Gastrocnemius medialis (tissue), 4 donors: ENCODE results near the gene PPIL4. TPM values are rescaled to one million over a fixed set of nuclear protein-coding genes. Genes with fewer than 3 reads are reported as not detected.

ENCODE experiments used
- ATAC-seq, 2 donors: fragments of 150-250 bp; one replicate each; pipeline ENCODE4 v1.9.1; 2016
- DNase-seq, 2 donors: peaks; one replicate each; pipeline ENCODE4 v3.0.0-alpha.2; 2019
- H3K27ac ChIP-seq, 4 donors: fragments of 200-600 bp; sonication (generic); 1 replicate in 1 of 4; 2 replicates in 3 of 4; pipeline ENCODE4 v1.5.1; 2016 to 2018; ENCODE audit warnings: mild to moderate bottlenecking in 2 of 4, moderate library complexity in 1 of 4
- H3K27me3 ChIP-seq, 3 donors: fragments of 200-600 bp; sonication (generic) in 2 of 3; 1 replicate in 1 of 3; 2 replicates in 2 of 3; pipeline versions ENCODE4 v1.5.1 to v1.6.0; 2016 to 2019; ENCODE audit warnings: mild to moderate bottlenecking in 1 of 3, moderate library complexity in 1 of 3
- H3K36me3 ChIP-seq, 2 donors: fragments of 200-600 bp; sonication (generic) in 1 of 2; one replicate each; pipeline ENCODE4 v1.5.1; 2017 to 2018
- H3K4me1 ChIP-seq, 2 donors: fragments of 200-600 bp; sonication (generic) in 1 of 2; one replicate each; pipeline ENCODE4 v1.5.1; 2016 to 2017; ENCODE audit warnings: mild to moderate bottlenecking in 2 of 2
- H3K4me3 ChIP-seq, 4 donors: fragments of 200-600 bp; sonication (generic) in 3 of 4; 1 replicate in 1 of 4; 2 replicates in 3 of 4; pipeline ENCODE4 v1.5.1; 2016 to 2019; ENCODE audit warnings: mild to moderate bottlenecking in 2 of 4
- H3K9me3 ChIP-seq, 3 donors: fragments of 200-600 bp; sonication (generic) in 2 of 3; 1 replicate in 1 of 3; 2 replicates in 2 of 3; pipeline ENCODE4 v1.5.1; 2016 to 2019
- CTCF ChIP-seq, 5 experiments: fragments of 450-650 bp in 3 of 5; fragments of 200-600 bp in 2 of 5; sonication (generic) in 2 of 5; IDR thresholded peaks in 4 of 5; conservative IDR thresholded peaks in 1 of 5; 1 replicate in 4 of 5; 2 replicates in 1 of 5; pipeline ENCODE4 v1.5.1; 2016 to 2019; ENCODE audit warnings: antibody characterized with exemption in 5 of 5, mild to moderate bottlenecking in 3 of 5, moderate library complexity in 3 of 5
- POLR2A ChIP-seq, 2 donors: fragments of 450-650 bp; IDR thresholded peaks; one replicate each; pipeline ENCODE4 v1.6.1; 2017; ENCODE audit warnings: antibody characterized with exemption in 2 of 2, mild to moderate bottlenecking in 2 of 2, moderate library complexity in 2 of 2
- in situ Hi-C, 4 donors: fragments of 200-750 bp; cut with MboI; loops; one replicate each; pipeline versions ENCODE4 v1.15.0 to v1.8.0; 2017; ENCODE audit warnings: low sequenced_read_pairs in 4 of 4
- intact Hi-C: fragments of 100-400 bp; cut with DNase I; formaldehyde crosslinking; loops from one replicate; pipeline ENCODE4 v1.15.1; 2023; ENCODE audit warnings: low total_unique reads
- total RNA-seq, 4 donors: library from RNA; depleted of rRNA; stranded (reverse); fragments of >200 nt; gene quantifications; one replicate each; pipeline versions ENCODE4 v1.1.0 to v1.2.3, GENCODE V29; 2016

Gene PPIL4
- total RNA-seq, 4 donors from 2014 or later, result 14.9 to 26.2 (median 18.5) TPM

- TF ChIP-seq POLR2A (IDR thresholded peaks at IDR 0.05), result no peak
- DNase-seq (no peak), ATAC-seq (peak; percentile 6 to 15)
- peak overlapping the region; percentile 79 to 100 (median 97) for H3K4me3 ChIP-seq
- H3K27me3 ChIP-seq, result no peaks in the 10 kb centered on the region
- H3K36me3 ChIP-seq, result peaks cover 0 to 12% of the 10 kb centered on the region in 2 donors
- peak overlapping the region; percentile 87 to 100 (median 98) for H3K27ac ChIP-seq
- H3K4me1 ChIP-seq, result peaks cover 22 to 31% of the 10 kb centered on the region in 2 donors
- no peaks in the 10 kb centered on the region for H3K9me3 ChIP-seq
- in situ Hi-C loops, result no loop called here
- intact Hi-C loops, result loop anchor here (2.0 to 10.0 kb wide), 2 partner anchors 104 to 350 kb away; partner anchors contain the start of genes KATNA1 and RAET1E
These were observed 1.1 kb downstream of the PPIL4 start for GRCh38 chr6:149544646-149545257.

GRCh38 chr6:149541139-149541538, 4.7 kb downstream of the PPIL4 start:
- H3K4me3 ChIP-seq, result no peak overlapping the region
- DNase-seq (no peak), ATAC-seq (no peak)
- in situ Hi-C loops, result no loop called here
- intact Hi-C loops, result loop anchor here (10.0 kb wide), 1 partner anchor 354 kb away; the partner anchor contains the start of gene RAET1E
- H3K4me1 ChIP-seq, result peaks cover 16 to 27% of the 10 kb centered on the region in 2 donors
- no peaks in the 10 kb centered on the region for H3K9me3 ChIP-seq
- H3K27me3 ChIP-seq, result no peaks in the 10 kb centered on the region
- peaks cover 0 to 40% of the 10 kb centered on the region in 2 donors for H3K36me3 ChIP-seq
- TF ChIP-seq CTCF (IDR thresholded peaks at IDR 0.05 in 4 of 5, conservative IDR thresholded peaks at IDR 0.05 in 1 of 5) (no peak), POLR2A (IDR thresholded peaks at IDR 0.05) (no peak)
- no peak overlapping the region for H3K27ac ChIP-seq

- ATAC-seq (no peak), DNase-seq (no peak)
- Histone ChIP-seq H3K4me3 (no peak overlapping the region), H3K27ac (no peak overlapping the region), H3K4me1 (no peaks in the 10 kb centered on the region), H3K27me3 (no peaks in the 10 kb centered on the region), H3K9me3 (no peaks in the 10 kb centered on the region), H3K36me3 (peaks cover 2 to 87% of the 10 kb centered on the region in 2 donors)
- no peak for TF ChIP-seq CTCF (IDR thresholded peaks at IDR 0.05 in 4 of 5, conservative IDR thresholded peaks at IDR 0.05 in 1 of 5)
- TF ChIP-seq POLR2A (IDR thresholded peaks at IDR 0.05), result no peak
- in situ Hi-C loops, result no loop called here
- intact Hi-C loops, result no loop called here
These were observed 11.1 kb downstream of the PPIL4 start for GRCh38 chr6:149534742-149535141.

GRCh38 chr6:149529650-149530049, 16.2 kb downstream of the PPIL4 start:
- Histone ChIP-seq H3K4me3 (no peak overlapping the region), H3K27me3 (no peaks in the 10 kb centered on the region), H3K27ac (no peak overlapping the region), H3K36me3 (peaks cover 0 to 79% of the 10 kb centered on the region in 2 donors), H3K4me1 (no peaks in the 10 kb centered on the region), H3K9me3 (no peaks in the 10 kb centered on the region)
- TF ChIP-seq CTCF (IDR thresholded peaks at IDR 0.05 in 4 of 5, conservative IDR thresholded peaks at IDR 0.05 in 1 of 5), result no peak
- TF ChIP-seq POLR2A (IDR thresholded peaks at IDR 0.05), result no peak
- DNase-seq (no peak), ATAC-seq (no peak)
- intact Hi-C loops (no loop called here), in situ Hi-C loops (no loop called here)

DNA sequence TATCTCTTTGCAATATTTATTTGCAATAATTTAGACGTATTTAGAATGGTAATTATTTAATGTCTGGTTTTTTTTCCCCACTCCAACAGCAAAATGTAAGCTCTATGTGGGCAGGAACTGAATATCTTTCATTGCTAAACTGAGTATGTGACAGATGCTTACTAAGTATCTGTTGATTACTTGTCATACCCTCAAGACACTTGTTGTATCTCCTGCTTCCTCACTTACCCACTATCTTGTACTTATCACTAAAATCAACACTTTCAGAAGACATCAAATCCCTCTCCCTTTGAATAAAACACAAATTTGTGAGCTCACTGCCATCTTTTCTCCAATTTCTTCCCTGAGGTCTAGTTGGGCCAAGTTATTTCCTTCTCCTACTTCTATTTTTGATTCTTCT, 30.3 kb downstream of the PPIL4 start:
- intact Hi-C loops (loop anchor here (5.0 kb wide), 3 partner anchors 58 to 433 kb away; no protein-coding TSS in a partner anchor), in situ Hi-C loops (loop anchor here in 1 of 4 donors (10.0 kb wide), 1 partner anchor 491 kb away; no protein-coding TSS in a partner anchor)
- no peak for TF ChIP-seq POLR2A (IDR thresholded peaks at IDR 0.05)
- TF ChIP-seq CTCF (IDR thresholded peaks at IDR 0.05 in 4 of 5, conservative IDR thresholded peaks at IDR 0.05 in 1 of 5), result no peak
- ATAC-seq (no peak), DNase-seq (no peak)
- Histone ChIP-seq H3K27me3 (no peaks in the 10 kb centered on the region), H3K27ac (no peak overlapping the region), H3K4me3 (no peak overlapping the region), H3K36me3 (peaks cover 0 to 15% of the 10 kb centered on the region in 2 donors), H3K4me1 (peaks cover 6 to 8% of the 10 kb centered on the region in 2 donors), H3K9me3 (no peaks in the 10 kb centered on the region)
